DOHH2 (cell line): Measurements from ENCODE around the gene OSTN.

Experiments
- EZH2phosphoT487 ChIP-seq: fragments of 200-600 bp; sonication (generic); IDR thresholded peaks from 2 replicates; pipeline ENCODE4 v1.6.1; 2017; ENCODE audit warnings: borderline replicate concordance, mild to moderate bottlenecking, antibody characterized with exemption, low read length, moderate library complexity, mixed read lengths
- TF ChIP-seq, protein P1 (sequence below): fragments of 200-600 bp; sonication (generic); IDR thresholded peaks from one replicate; pipeline ENCODE4 v1.5.1; 2014; ENCODE audit warnings: antibody characterized with exemption, mild to moderate bottlenecking, low read depth, low read length; ENCODE audit not compliant: poor library complexity, severe bottlenecking

DNA sequence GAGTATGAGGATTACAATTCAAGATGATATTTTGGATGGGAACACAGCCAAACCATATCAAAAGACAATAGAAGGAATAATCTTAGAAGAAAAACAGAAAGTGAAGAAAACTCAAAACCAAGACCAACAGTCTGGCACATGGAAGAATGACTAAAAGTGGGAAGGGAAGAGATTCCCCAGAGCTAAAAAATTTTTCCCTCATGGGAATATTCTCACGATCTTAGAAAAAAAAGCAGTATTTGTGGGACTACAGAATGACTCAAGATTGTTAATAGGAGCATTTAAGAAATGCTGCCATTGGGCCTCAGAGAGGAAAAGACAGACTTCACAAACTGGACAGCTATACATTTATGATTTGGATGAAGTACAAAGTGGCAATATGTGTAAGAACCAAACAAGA is 18.3 kb downstream of the OSTN start:
- TF ChIP-seq, protein P1, sequence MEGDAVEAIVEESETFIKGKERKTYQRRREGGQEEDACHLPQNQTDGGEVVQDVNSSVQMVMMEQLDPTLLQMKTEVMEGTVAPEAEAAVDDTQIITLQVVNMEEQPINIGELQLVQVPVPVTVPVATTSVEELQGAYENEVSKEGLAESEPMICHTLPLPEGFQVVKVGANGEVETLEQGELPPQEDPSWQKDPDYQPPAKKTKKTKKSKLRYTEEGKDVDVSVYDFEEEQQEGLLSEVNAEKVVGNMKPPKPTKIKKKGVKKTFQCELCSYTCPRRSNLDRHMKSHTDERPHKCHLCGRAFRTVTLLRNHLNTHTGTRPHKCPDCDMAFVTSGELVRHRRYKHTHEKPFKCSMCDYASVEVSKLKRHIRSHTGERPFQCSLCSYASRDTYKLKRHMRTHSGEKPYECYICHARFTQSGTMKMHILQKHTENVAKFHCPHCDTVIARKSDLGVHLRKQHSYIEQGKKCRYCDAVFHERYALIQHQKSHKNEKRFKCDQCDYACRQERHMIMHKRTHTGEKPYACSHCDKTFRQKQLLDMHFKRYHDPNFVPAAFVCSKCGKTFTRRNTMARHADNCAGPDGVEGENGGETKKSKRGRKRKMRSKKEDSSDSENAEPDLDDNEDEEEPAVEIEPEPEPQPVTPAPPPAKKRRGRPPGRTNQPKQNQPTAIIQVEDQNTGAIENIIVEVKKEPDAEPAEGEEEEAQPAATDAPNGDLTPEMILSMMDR, result no peak
- no peak for TF ChIP-seq EZH2phosphoT487
